ENCODE measurements around the gene PRMT2. TPM values are rescaled to one million over a fixed set of nuclear protein-coding genes. Genes with fewer than 3 reads are reported as not detected.

PRMT2 gene
- total RNA-seq, 1 donor from 2014 or later: 151 TPM

DNA sequence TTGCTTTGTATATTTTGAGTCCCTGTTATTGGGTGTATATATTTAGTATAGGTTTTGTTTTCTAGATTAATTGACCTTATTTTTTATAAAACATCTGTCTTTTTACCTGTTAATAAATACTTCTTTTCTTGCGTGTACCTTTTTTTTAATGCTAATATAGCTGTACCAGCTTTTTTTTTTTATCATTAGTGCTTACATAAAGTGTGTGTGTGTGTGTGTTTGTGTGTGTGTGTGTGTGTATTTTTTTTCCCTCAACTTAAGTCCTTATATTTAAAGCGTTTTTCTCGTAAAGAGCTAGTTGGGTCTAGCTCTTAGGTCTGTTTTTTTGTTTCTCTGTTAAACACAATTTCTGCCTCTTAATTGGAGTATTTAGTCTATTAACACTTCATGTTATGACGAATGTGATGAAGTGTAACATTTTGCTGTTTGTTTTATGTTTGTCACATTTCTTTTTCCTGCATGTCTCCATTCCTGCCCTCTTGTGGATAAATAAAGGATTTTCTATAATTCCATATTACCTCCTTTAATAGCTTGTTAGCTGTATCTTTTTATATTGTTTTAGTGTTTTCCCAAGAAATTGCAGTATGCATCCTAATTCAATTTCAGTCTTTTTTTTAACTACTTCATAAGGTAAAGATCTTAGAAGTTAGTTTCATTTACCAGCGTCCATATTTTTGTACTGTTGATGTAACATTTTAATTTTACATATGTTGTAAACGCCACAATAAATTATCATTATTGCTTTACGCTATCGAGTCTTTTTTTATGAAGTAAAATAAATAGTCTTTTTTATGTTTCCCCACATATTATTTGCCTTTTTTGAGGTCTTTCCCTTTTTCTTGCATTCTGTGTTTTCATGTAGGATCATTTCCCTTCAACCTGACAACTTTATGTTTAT is 4.3 kb downstream of the PRMT2 start:
- TF ChIP-seq, protein P1, sequence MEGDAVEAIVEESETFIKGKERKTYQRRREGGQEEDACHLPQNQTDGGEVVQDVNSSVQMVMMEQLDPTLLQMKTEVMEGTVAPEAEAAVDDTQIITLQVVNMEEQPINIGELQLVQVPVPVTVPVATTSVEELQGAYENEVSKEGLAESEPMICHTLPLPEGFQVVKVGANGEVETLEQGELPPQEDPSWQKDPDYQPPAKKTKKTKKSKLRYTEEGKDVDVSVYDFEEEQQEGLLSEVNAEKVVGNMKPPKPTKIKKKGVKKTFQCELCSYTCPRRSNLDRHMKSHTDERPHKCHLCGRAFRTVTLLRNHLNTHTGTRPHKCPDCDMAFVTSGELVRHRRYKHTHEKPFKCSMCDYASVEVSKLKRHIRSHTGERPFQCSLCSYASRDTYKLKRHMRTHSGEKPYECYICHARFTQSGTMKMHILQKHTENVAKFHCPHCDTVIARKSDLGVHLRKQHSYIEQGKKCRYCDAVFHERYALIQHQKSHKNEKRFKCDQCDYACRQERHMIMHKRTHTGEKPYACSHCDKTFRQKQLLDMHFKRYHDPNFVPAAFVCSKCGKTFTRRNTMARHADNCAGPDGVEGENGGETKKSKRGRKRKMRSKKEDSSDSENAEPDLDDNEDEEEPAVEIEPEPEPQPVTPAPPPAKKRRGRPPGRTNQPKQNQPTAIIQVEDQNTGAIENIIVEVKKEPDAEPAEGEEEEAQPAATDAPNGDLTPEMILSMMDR (IDR thresholded peaks at IDR 0.05; ENCODE audit: unreplicated experiment): peak; percentile 52
- H3K4me3 Mint-ChIP-seq (ENCODE audit: unreplicated experiment): no peak overlapping the region
- DNase-seq (ENCODE audit: low spot score): no peak
- H3K27me3 Mint-ChIP-seq (ENCODE audit: unreplicated experiment): no peaks in the 10 kb centered on the region
- peaks cover 31% of the 10 kb centered on the region for H3K4me1 Mint-ChIP-seq (ENCODE audit: unreplicated experiment)
- H3K27ac Mint-ChIP-seq (ENCODE audit: unreplicated experiment): peak overlapping the region; percentile 44
- peaks cover 29% of the 10 kb centered on the region for H3K36me3 Mint-ChIP-seq (ENCODE audit: low read depth, unreplicated experiment)
- no peaks in the 10 kb centered on the region for H3K9me3 Mint-ChIP-seq (ENCODE audit: unreplicated experiment)

DNA sequence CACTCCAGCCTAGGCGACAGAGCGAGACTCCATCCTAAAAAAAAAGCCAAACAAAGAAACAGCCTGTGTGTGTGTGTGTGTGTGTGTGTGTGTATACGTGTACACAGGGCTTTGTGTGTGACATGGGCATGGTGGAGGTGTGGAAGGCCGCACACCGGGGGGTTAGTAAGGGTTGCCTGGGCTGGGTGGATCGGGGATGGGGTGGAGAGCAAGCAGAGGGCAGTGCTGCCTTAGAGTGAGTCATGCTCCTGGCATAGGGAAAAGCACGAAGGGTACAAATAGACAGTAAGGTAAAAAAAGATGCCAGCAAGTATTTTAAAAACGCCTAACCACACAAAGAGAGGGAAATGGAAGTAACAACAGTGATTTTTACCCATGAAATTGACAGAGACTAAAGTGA is 6.2 kb downstream of the PRMT2 start:
- Mint-ChIP-seq H3K27ac (ENCODE audit: unreplicated experiment) (no peak overlapping the region), H3K4me3 (ENCODE audit: unreplicated experiment) (peak overlapping the region; percentile 72), H3K4me1 (ENCODE audit: unreplicated experiment) (peaks cover 21% of the 10 kb centered on the region), H3K27me3 (ENCODE audit: unreplicated experiment) (no peaks in the 10 kb centered on the region), H3K9me3 (ENCODE audit: unreplicated experiment) (no peaks in the 10 kb centered on the region), H3K36me3 (ENCODE audit: low read depth, unreplicated experiment) (peaks cover 42% of the 10 kb centered on the region)
- DNase-seq (ENCODE audit: low spot score): no peak
- TF ChIP-seq, protein P1 (IDR thresholded peaks at IDR 0.05; ENCODE audit: unreplicated experiment): no peak

DNA sequence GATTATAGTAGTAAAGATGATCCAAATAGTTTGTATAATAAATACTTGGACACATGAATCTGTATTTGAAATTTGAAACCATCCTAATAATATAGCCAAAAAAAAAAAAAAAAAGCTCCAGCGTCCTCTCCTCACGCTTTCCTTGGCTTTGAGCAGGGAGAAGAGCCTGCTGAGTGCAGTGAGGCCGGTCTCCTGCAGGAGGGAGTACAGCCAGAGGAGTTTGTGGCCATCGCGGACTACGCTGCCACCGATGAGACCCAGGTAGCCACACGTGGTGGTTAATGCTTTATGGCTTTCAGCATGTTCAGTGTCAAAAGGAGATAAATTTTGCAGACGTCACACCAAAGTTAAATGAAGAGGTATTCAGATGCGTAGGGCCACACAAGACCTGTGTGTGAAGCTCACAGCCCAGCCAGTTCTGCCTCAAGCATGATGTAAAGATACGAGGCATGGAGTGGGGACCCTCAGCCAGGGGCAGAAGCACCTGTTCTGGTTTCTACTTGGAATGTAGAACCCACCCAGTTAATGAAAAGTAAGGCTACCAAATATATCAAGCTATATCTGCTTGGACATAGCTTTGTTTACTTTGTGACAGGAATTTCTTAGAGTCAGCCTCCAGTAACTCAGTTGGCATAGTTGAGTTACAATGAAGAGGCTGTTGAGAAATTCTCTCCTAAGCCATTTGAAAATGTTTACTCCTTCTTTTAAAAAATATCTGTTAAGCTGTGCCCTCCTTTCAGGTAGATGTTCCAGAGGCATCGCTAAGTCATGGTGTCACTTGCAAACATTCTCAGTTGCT is 8.1 kb downstream of the PRMT2 start:
- no peak overlapping the region for H3K27ac Mint-ChIP-seq (ENCODE audit: unreplicated experiment)
- H3K36me3 Mint-ChIP-seq (ENCODE audit: low read depth, unreplicated experiment): peaks cover 38% of the 10 kb centered on the region
- TF ChIP-seq, protein P1 (IDR thresholded peaks at IDR 0.05; ENCODE audit: unreplicated experiment): no peak

DNA sequence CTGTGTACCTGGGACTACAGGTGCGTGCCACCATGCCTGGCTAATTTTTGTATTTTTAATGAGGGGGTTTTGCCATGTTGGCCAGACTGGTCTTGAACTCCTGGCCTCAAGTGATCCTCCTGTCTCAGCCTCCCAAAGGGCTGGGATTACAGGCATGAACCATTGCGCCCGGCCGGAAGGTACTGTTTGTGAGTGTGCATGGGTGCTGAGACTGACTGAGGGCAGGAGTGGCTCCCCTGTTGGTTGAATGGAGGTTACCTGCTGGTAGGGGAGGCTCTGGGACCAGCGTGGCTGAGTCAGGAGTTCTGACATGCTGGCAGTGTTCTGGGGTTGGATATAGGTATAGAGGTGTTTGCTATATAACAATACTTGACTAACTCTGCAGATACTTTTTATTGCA is 10.4 kb downstream of the PRMT2 start:
- DNase-seq (ENCODE audit: low spot score): no peak
- TF ChIP-seq, protein P1 (IDR thresholded peaks at IDR 0.05; ENCODE audit: unreplicated experiment): no peak
- Mint-ChIP-seq H3K27me3 (ENCODE audit: unreplicated experiment) (peaks cover 5% of the 10 kb centered on the region), H3K36me3 (ENCODE audit: low read depth, unreplicated experiment) (peaks cover 55% of the 10 kb centered on the region), H3K27ac (ENCODE audit: unreplicated experiment) (no peak overlapping the region), H3K4me3 (ENCODE audit: unreplicated experiment) (no peak overlapping the region), H3K9me3 (ENCODE audit: unreplicated experiment) (no peaks in the 10 kb centered on the region), H3K4me1 (ENCODE audit: unreplicated experiment) (no peaks in the 10 kb centered on the region)

More for the DNA sequence above, 8.1 kb downstream of the PRMT2 start:
- H3K4me1 Mint-ChIP-seq (ENCODE audit: unreplicated experiment): peaks cover 6% of the 10 kb centered on the region
- no peaks in the 10 kb centered on the region for H3K9me3 Mint-ChIP-seq (ENCODE audit: unreplicated experiment)
- no peak overlapping the region for H3K4me3 Mint-ChIP-seq (ENCODE audit: unreplicated experiment)
- DNase-seq (ENCODE audit: low spot score): no peak
- H3K27me3 Mint-ChIP-seq (ENCODE audit: unreplicated experiment): peaks cover 2% of the 10 kb centered on the region
